Fibroblast of lung (primary cell): ENCODE measurements around the gene PRUNE2. TPM values are rescaled to one million over a fixed set of nuclear protein-coding genes. Genes with fewer than 3 reads are reported as not detected.

Experiments used
- DNase-seq, 2 donors: peaks; one replicate each; pipeline versions ENCODE4 v3.0.0 to v3.0.0-alpha.2; 2010; ENCODE audit warnings: low read depth in 2 of 2
- H2AFZ ChIP-seq: 2 replicates; pipeline ENCODE4 v1.5.1; 2012; ENCODE audit warnings: low read length, control low read depth, inconsistent platforms
- H3K27ac ChIP-seq: 2 replicates; pipeline ENCODE4 v1.5.1; 2011; ENCODE audit warnings: low read length, control low read depth; ENCODE audit not compliant: insufficient read depth
- H3K27me3 ChIP-seq: 2 replicates; pipeline ENCODE4 v1.5.1; 2011; ENCODE audit warnings: mild to moderate bottlenecking, low read length; ENCODE audit not compliant: control insufficient read depth, insufficient read depth
- H3K36me3 ChIP-seq: 2 replicates; pipeline ENCODE4 v1.5.1; 2011; ENCODE audit warnings: low read length; ENCODE audit not compliant: control insufficient read depth, insufficient read depth
- H3K4me1 ChIP-seq: 2 replicates; pipeline ENCODE4 v1.5.1; 2011; ENCODE audit warnings: low read length; ENCODE audit not compliant: control insufficient read depth, insufficient read depth; ENCODE audit errors: extremely low read depth
- H3K4me2 ChIP-seq: 2 replicates; pipeline ENCODE4 v1.5.1; 2011; ENCODE audit warnings: low read length, control low read depth; ENCODE audit not compliant: insufficient read depth; ENCODE audit errors: extremely low read depth
- H3K4me3 ChIP-seq, 4 experiments: fragments of 200-600 bp in 1 of 4; sonication (generic) in 1 of 4; replicated peaks in 1 of 4; 2 replicates each; pipeline ENCODE4 v1.5.1; 2011 to 2016; ENCODE audit warnings: low read length in 4 of 4, low read depth in 3 of 4, mild to moderate bottlenecking in 3 of 4, control low read depth in 2 of 4, inconsistent platforms in 1 of 4, mixed read lengths in 1 of 4; ENCODE audit not compliant: insufficient read depth in 1 of 4; ENCODE audit errors: control extremely low read depth in 1 of 4
- H3K79me2 ChIP-seq: 2 replicates; pipeline ENCODE4 v1.5.1; 2012; ENCODE audit warnings: mild to moderate bottlenecking, low read length, inconsistent platforms; ENCODE audit not compliant: control insufficient read depth, insufficient read depth
- H3K9ac ChIP-seq: 2 replicates; pipeline ENCODE4 v1.5.1; 2011; ENCODE audit warnings: mild to moderate bottlenecking, low read length, control low read depth; ENCODE audit not compliant: insufficient read depth
- H3K9me3 ChIP-seq: 2 replicates; pipeline ENCODE4 v1.5.1; 2012; ENCODE audit warnings: low read depth, low read length; ENCODE audit not compliant: control insufficient read depth, insufficient read depth
- H4K20me1 ChIP-seq: 2 replicates; pipeline ENCODE4 v1.5.1; 2011; ENCODE audit warnings: low read length; ENCODE audit not compliant: control insufficient read depth, insufficient read depth; ENCODE audit errors: extremely low read depth
- EZH2 ChIP-seq: IDR thresholded peaks from 2 replicates; pipeline ENCODE4 v1.5.1; 2012; ENCODE audit warnings: low read length, control low read depth, mild to moderate bottlenecking; ENCODE audit errors: missing control alignments
- polyA plus RNA-seq, 2 donors: library from polyadenylated mRNA; depleted of rRNA in 1 of 2; stranded (reverse) in 1 of 2; unstranded in 1 of 2; fragments of >200 nt; gene quantifications; 2 replicates each; pipeline ENCODE4 v1.2.1, GENCODE V29; 2011 to 2012; ENCODE audit warnings: missing spikeins in 1 of 2
- total RNA-seq: library from RNA; depleted of rRNA; stranded (reverse); fragments of >200 nt; gene quantifications from 2 replicates; pipeline ENCODE4 v1.2.1, GENCODE V29; 2014
- TF ChIP-seq, protein P1 (sequence below), 2 donors: IDR thresholded peaks in 1 of 2; conservative IDR thresholded peaks in 1 of 2; 1 replicate in 1 of 2; 2 replicates in 1 of 2; pipeline ENCODE4 v1.5.1; 2011 to 2012; ENCODE audit warnings: low read length in 2 of 2, control low read depth in 1 of 2, inconsistent platforms in 1 of 2, low read depth in 1 of 2, mild to moderate bottlenecking in 1 of 2

PRUNE2 gene
- total and polyA plus RNA-seq, 2 donors (not counting 1 experiment from before 2014, with no cell fraction given): 5.4 to 95.6 TPM

DNA sequence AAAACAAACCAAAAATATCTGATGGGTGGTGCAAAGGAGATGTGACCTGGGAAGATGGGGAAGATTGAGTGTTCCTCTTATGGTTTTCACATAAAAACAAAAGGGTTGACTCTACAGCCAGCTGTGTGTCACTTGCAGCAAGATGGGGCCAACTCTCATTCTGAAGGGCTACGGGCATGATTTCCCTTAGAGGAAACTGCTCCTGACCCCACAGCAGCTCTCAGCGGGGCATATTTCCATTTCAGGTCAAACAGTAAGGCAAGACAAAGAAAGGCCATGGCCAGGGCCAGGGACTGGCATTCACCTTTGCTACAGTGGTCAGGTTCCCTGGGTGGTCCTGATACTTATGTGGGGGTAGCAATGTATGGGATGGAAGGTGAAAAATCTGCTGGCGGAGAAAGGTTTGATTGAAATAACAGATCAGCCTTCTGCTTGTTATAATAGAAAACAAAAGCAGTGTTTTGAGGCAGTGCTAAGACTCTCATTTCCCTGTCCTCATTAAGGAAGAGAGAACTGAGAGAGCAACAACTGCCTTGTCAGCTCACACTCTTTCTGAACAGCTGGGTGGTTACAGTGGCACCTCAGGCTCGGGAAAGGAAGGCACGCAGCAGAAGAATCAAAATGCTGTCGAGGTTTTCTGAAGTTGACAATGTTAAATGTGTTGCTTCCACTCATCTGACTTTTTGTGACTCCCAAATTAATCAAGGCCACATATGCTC is 262.4 kb downstream of the PRUNE2 start:
- no peak overlapping the region for H2AFZ ChIP-seq
- H3K4me2 ChIP-seq: no peak overlapping the region
- no peak for DNase-seq
- no peaks in the 10 kb centered on the region for H3K27me3 ChIP-seq
- TF ChIP-seq EZH2: no peak
- TF ChIP-seq, protein P1, sequence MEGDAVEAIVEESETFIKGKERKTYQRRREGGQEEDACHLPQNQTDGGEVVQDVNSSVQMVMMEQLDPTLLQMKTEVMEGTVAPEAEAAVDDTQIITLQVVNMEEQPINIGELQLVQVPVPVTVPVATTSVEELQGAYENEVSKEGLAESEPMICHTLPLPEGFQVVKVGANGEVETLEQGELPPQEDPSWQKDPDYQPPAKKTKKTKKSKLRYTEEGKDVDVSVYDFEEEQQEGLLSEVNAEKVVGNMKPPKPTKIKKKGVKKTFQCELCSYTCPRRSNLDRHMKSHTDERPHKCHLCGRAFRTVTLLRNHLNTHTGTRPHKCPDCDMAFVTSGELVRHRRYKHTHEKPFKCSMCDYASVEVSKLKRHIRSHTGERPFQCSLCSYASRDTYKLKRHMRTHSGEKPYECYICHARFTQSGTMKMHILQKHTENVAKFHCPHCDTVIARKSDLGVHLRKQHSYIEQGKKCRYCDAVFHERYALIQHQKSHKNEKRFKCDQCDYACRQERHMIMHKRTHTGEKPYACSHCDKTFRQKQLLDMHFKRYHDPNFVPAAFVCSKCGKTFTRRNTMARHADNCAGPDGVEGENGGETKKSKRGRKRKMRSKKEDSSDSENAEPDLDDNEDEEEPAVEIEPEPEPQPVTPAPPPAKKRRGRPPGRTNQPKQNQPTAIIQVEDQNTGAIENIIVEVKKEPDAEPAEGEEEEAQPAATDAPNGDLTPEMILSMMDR (conservative IDR thresholded peaks at IDR 0.05 in 1 of 2, IDR thresholded peaks at IDR 0.05 in 1 of 2; ENCODE audit: low read depth in 1 of 2, low read length in 2 of 2): no peak
- H3K79me2 ChIP-seq: no peaks in the 10 kb centered on the region
- H3K9ac ChIP-seq: no peak overlapping the region
- no peak overlapping the region for H3K4me3 ChIP-seq
- H3K36me3 ChIP-seq: no peaks in the 10 kb centered on the region
- no peak overlapping the region for H3K27ac ChIP-seq
- H3K4me1 ChIP-seq: no peaks in the 10 kb centered on the region
- H3K9me3 ChIP-seq: no peaks in the 10 kb centered on the region
- H4K20me1 ChIP-seq: no peaks in the 10 kb centered on the region

DNA sequence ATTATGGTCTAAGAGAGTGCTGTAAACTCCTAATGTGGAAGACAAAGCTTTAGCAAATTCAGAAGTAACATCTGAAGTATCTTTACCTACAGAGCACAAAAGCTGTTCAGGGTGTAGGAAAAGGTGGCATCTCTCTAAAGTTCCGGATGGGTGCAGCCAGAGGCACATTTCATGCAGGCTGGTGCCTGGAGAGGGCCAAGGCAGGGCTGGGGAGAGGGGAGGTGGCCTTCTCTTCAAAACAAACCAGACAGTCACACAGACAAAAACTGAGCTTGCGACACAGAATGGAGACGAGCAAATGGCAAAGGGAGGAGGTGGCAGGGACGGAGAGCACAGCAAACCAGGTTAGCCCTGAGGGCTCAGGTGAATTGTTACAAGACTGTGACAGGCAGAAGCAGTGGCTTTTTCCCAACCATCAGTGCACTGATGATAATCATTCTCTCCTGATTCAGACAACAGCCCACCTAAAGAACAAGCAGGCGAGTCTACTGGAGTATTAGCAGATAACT is 263.2 kb downstream of the PRUNE2 start:
- no peak for DNase-seq
- Histone ChIP-seq H3K36me3 (no peaks in the 10 kb centered on the region), H3K4me2 (no peak overlapping the region), H2AFZ (no peak overlapping the region), H4K20me1 (no peaks in the 10 kb centered on the region), H3K9ac (no peak overlapping the region), H3K4me1 (no peaks in the 10 kb centered on the region), H3K79me2 (no peaks in the 10 kb centered on the region), H3K27ac (no peak overlapping the region), H3K9me3 (no peaks in the 10 kb centered on the region), H3K27me3 (no peaks in the 10 kb centered on the region), H3K4me3 (no peak overlapping the region)
- TF ChIP-seq, protein P1 (conservative IDR thresholded peaks at IDR 0.05 in 1 of 2, IDR thresholded peaks at IDR 0.05 in 1 of 2; ENCODE audit: low read depth in 1 of 2, low read length in 2 of 2): no peak
- TF ChIP-seq EZH2: no peak

DNA sequence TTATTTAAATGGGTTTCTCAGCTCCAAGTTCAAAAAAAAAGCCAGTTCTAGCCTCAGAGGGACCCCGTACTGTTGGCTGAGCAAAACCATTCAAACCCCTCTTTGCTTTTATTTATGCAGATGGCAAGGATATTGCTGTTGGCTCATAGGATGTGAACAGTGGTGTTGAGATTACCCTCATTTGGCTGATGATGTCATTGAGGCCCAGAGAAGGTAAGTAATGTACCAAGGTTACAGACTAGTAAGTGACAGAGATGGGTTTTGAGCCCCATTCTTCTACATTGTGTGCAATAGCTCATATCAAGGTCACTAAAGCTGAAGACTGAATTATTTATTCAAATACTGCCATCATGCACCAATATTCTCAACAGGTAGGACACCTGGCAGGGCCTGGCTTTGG is 263.8 kb downstream of the PRUNE2 start:
- H3K9me3 ChIP-seq: no peaks in the 10 kb centered on the region
- H3K79me2 ChIP-seq: no peaks in the 10 kb centered on the region
- H3K4me3 ChIP-seq: no peak overlapping the region
- no peak for DNase-seq
- no peaks in the 10 kb centered on the region for H3K36me3 ChIP-seq
- no peaks in the 10 kb centered on the region for H3K27me3 ChIP-seq
- H4K20me1 ChIP-seq: no peaks in the 10 kb centered on the region
- no peak overlapping the region for H3K4me2 ChIP-seq
- H3K9ac ChIP-seq: no peak overlapping the region
- TF ChIP-seq, protein P1 (conservative IDR thresholded peaks at IDR 0.05 in 1 of 2, IDR thresholded peaks at IDR 0.05 in 1 of 2; ENCODE audit: low read depth in 1 of 2, low read length in 2 of 2): no peak
- TF ChIP-seq EZH2: no peak
- H2AFZ ChIP-seq: no peak overlapping the region
- no peak overlapping the region for H3K27ac ChIP-seq
- H3K4me1 ChIP-seq: no peaks in the 10 kb centered on the region
